Kidney epithelial cell (primary cell): ENCODE data around the gene VEGFB. TPM values are rescaled to one million over a fixed set of nuclear protein-coding genes. Genes with fewer than 3 reads are reported as not detected.

ENCODE experiments used
- DNase-seq: peaks from one replicate; pipeline ENCODE4 v3.0.0-alpha.2; 2010; ENCODE audit warnings: low read depth
- H3K27me3 ChIP-seq: 2 replicates; pipeline ENCODE4 v1.6.0; 2011; ENCODE audit warnings: low read length; ENCODE audit not compliant: control insufficient read depth, insufficient read depth
- H3K36me3 ChIP-seq: 2 replicates; pipeline ENCODE4 v1.5.1; 2011; ENCODE audit warnings: low read length; ENCODE audit not compliant: control insufficient read depth, insufficient read depth
- H3K4me3 ChIP-seq: 2 replicates; pipeline ENCODE4 v1.5.1; 2011; ENCODE audit warnings: low read depth, mild to moderate bottlenecking, control low read depth, low read length
- total RNA-seq: library from RNA; depleted of rRNA; stranded (reverse); fragments of >200 nt; gene quantifications from 2 replicates; pipeline ENCODE4 v1.2.3, GENCODE V29; 2015
- TF ChIP-seq, protein P1 (sequence below): IDR thresholded peaks from 2 replicates; pipeline ENCODE4 v1.5.1; 2011; ENCODE audit warnings: mild to moderate bottlenecking, moderate library complexity, low read length, control low read depth, inconsistent platforms; ENCODE audit not compliant: insufficient read depth, poor library complexity, severe bottlenecking

VEGFB gene
- total RNA-seq, 1 donor from 2014 or later: 54.7 TPM

DNA sequence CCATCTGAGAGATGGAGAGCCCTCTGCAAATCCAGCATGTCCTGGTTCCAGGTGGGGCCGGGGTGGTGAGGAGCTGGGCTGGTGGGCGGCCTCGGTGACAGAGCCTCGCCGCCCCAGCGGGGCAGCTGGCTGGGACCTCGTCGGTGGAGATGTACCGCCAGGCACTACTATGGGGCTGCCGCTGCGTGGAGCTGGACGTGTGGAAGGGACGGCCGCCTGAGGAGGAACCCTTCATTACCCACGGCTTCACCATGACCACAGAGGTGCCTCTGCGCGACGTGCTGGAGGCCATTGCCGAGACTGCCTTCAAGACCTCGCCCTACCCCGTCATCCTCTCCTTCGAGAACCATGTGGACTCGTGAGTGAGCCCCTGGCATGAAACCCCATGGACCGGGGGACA, 24.0 kb downstream of the VEGFB start:
- no peak for DNase-seq
- H3K36me3 ChIP-seq: peaks cover 2% of the 10 kb centered on the region

DNA sequence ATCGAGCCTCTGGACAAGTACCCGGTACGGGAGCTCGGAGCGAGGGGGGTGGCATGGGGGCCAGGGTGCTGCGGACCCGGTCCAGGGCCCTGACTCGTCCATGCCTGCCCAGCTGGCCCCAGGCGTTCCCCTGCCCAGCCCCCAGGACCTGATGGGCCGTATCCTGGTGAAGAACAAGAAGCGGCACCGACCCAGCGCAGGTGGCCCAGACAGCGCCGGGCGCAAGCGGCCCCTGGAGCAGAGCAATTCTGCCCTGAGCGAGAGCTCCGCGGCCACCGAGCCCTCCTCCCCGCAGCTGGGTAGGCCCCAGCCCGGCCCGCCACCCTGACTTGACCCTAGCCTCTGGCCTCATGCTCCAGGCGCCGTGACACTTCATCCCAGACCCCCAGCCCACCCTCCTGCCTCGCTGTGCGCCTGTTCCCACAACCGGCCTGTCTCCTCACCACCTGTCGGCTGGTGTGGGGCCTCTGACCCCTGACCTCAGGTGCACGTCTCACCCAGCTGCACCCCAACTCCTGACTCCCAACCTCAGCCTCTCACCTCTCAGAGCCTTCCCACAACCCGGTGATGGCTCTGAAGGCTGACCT, 24.7 kb downstream of the VEGFB start:
- no peak for DNase-seq
- TF ChIP-seq, protein P1, sequence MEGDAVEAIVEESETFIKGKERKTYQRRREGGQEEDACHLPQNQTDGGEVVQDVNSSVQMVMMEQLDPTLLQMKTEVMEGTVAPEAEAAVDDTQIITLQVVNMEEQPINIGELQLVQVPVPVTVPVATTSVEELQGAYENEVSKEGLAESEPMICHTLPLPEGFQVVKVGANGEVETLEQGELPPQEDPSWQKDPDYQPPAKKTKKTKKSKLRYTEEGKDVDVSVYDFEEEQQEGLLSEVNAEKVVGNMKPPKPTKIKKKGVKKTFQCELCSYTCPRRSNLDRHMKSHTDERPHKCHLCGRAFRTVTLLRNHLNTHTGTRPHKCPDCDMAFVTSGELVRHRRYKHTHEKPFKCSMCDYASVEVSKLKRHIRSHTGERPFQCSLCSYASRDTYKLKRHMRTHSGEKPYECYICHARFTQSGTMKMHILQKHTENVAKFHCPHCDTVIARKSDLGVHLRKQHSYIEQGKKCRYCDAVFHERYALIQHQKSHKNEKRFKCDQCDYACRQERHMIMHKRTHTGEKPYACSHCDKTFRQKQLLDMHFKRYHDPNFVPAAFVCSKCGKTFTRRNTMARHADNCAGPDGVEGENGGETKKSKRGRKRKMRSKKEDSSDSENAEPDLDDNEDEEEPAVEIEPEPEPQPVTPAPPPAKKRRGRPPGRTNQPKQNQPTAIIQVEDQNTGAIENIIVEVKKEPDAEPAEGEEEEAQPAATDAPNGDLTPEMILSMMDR: no peak
- Histone ChIP-seq H3K27me3 (no peaks in the 10 kb centered on the region), H3K4me3 (no peak overlapping the region), H3K36me3 (peaks cover 2% of the 10 kb centered on the region)

More for the DNA sequence above, 24.0 kb downstream of the VEGFB start:
- H3K27me3 ChIP-seq: no peaks in the 10 kb centered on the region
- no peak overlapping the region for H3K4me3 ChIP-seq
- TF ChIP-seq, protein P1: no peak

DNA sequence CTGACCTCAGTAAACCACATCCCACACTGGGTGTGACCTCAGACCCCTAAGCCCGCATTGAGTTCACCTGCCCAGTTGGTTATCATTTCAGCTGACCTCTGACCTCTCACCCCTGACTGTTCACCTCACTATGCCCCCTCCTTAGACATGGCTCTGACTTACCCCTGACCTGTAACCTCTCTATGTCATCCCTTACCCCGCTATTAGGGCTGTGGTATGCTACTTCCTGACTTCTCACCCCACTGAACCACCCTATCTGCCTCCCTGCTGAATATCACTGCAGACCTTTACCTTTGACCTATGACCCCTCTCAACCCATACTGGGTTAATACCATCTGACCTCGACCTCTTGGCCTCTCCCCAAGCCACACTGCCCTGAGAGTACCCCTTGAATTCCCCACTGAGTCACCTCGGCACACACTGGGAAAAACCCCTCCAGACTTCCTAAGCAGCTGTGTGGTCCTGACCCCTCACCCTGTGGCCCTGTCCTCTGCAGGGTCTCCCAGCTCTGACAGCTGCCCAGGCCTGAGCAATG, 25.2 kb downstream of the VEGFB start:
- Histone ChIP-seq H3K4me3 (no peak overlapping the region), H3K27me3 (no peaks in the 10 kb centered on the region), H3K36me3 (peaks cover 2% of the 10 kb centered on the region)
- TF ChIP-seq, protein P1: no peak
- DNase-seq: no peak

DNA sequence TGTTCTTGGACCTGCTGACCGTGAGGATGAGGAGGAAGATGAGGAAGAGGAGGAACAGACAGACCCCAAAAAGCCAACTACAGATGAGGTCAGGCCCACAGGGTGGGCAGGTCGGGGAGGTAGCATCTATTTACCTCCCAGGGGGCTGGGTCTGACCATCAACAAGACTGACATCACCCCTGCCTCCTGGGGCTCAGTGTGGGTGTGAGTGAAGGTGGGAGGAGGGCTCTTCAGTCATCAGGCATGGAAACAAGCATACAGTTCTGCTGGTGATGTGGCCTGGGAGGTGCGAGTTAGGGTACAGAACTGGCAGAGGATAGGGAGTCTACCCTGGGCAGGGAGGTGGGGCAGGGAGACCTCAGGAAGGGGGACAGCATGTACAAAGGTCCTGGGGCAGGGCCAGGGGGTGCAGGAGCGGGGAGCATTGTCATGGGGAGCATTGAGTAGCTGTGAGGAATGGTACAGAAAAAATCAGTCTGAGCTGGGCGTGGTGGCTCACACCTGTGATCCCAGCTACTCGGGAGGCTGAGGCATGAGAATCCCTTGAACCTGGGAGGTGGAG, 25.8 kb downstream of the VEGFB start:
- TF ChIP-seq, protein P1: no peak
- Histone ChIP-seq H3K4me3 (no peak overlapping the region), H3K27me3 (no peaks in the 10 kb centered on the region), H3K36me3 (peaks cover 2% of the 10 kb centered on the region)
- no peak for DNase-seq

DNA sequence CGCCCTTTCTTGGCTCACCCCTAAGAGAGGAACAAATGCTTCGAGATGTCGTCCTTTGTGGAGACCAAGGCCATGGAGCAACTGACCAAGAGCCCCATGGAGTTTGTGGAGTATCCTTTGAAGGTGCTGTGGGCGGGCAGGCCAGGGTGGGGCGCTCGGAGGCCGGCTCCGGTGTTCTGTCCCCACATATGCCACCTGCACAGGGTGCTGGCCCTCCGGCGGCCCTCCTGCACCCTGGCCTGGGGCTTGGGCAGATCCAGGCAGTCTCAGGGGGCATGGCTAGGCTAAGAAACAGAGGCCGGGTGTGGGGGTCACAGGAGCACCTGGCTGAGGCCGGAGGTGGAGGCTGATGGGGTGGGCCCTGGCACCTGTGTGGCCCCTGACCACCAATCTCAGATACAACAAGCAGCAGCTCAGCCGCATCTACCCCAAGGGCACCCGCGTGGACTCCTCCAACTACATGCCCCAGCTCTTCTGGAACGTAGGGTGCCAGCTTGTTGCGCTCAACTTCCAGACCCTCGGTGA, 27.2 kb downstream of the VEGFB start:
- DNase-seq: no peak
- no peaks in the 10 kb centered on the region for H3K27me3 ChIP-seq
- TF ChIP-seq, protein P1: no peak
- no peak overlapping the region for H3K4me3 ChIP-seq
- peaks cover 3% of the 10 kb centered on the region for H3K36me3 ChIP-seq
